Measurements from ENCODE around the gene BRPF1.

Gene BRPF1, protein sequence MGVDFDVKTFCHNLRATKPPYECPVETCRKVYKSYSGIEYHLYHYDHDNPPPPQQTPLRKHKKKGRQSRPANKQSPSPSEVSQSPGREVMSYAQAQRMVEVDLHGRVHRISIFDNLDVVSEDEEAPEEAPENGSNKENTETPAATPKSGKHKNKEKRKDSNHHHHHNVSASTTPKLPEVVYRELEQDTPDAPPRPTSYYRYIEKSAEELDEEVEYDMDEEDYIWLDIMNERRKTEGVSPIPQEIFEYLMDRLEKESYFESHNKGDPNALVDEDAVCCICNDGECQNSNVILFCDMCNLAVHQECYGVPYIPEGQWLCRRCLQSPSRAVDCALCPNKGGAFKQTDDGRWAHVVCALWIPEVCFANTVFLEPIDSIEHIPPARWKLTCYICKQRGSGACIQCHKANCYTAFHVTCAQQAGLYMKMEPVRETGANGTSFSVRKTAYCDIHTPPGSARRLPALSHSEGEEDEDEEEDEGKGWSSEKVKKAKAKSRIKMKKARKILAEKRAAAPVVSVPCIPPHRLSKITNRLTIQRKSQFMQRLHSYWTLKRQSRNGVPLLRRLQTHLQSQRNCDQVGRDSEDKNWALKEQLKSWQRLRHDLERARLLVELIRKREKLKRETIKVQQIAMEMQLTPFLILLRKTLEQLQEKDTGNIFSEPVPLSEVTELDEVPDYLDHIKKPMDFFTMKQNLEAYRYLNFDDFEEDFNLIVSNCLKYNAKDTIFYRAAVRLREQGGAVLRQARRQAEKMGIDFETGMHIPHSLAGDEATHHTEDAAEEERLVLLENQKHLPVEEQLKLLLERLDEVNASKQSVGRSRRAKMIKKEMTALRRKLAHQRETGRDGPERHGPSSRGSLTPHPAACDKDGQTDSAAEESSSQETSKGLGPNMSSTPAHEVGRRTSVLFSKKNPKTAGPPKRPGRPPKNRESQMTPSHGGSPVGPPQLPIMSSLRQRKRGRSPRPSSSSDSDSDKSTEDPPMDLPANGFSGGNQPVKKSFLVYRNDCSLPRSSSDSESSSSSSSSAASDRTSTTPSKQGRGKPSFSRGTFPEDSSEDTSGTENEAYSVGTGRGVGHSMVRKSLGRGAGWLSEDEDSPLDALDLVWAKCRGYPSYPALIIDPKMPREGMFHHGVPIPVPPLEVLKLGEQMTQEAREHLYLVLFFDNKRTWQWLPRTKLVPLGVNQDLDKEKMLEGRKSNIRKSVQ (N-terminal part only)

DNA sequence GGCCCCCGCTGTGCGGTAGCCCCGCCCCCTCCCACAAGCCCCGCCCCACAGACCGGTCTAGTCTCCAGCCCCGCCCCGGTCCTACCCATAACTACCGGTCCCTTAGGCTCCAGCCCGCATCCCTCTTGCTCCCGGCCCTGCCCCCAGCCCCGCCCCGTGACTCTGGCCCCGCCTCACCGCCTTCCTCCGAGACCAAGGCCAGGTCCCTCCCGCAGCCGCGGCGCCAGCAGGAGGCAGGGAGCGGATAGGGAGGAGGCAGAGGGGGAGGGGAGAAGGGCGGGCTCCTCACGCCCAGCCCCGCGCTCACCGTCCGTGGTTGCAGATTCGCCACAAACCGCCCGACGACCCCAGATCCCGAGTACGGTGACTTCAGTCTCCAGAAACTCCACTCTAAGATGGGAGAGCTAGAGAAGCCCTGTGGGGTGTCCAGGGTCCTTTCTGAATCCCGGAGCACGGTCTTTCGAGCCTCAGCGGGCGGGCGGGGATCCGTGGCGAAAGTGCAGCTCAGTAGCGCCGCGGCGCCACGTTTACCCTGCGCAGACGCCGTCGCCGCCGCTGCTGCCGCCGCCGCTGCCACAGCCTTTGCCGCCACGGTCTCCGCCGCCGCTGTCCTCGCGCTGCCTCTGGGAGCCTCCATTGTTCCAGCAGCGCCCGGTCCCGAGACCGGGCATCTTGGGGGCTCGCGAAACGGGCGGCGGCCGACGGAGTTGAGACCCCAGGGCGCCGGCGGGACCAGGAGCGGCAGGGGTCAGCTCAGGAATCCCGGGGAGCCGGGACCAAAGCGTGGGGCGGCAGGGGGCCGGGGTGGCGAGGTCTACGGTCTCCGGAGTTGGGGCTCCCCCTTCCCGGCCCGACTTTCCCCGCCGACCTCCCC is at the start of gene BRPF1:
Gene BRPF1 (plus strand): TSS at position 530 of the 874 bp plus-strand sequence. CDS start 2,406 bp downstream, outside the sequence.
- TF ChIP-seq, protein P1, sequence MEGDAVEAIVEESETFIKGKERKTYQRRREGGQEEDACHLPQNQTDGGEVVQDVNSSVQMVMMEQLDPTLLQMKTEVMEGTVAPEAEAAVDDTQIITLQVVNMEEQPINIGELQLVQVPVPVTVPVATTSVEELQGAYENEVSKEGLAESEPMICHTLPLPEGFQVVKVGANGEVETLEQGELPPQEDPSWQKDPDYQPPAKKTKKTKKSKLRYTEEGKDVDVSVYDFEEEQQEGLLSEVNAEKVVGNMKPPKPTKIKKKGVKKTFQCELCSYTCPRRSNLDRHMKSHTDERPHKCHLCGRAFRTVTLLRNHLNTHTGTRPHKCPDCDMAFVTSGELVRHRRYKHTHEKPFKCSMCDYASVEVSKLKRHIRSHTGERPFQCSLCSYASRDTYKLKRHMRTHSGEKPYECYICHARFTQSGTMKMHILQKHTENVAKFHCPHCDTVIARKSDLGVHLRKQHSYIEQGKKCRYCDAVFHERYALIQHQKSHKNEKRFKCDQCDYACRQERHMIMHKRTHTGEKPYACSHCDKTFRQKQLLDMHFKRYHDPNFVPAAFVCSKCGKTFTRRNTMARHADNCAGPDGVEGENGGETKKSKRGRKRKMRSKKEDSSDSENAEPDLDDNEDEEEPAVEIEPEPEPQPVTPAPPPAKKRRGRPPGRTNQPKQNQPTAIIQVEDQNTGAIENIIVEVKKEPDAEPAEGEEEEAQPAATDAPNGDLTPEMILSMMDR (IDR thresholded peaks at IDR 0.05): no peak

DNA sequence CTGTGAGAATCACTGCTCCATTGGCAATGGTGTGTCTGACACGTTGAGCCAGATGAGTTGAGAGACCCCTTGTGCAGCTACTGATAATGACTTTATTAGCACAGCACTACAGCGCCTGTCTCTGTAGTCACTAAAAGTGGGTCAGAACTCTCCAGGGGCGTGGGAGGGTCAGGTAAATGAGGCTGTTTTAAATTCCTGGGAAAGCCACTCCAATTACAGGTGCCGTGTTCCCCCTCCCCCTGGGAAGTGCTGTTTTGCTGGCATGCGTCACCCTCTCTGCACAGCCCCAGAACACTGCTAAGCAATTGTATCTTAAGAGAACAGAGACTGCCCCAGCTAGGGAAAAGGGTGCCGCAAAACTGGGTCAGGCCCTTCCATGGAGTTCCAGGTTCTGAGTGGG is 49.4 kb upstream of the BRPF1 start:
- TF ChIP-seq, protein P1 (IDR thresholded peaks at IDR 0.05): no peak

DNA sequence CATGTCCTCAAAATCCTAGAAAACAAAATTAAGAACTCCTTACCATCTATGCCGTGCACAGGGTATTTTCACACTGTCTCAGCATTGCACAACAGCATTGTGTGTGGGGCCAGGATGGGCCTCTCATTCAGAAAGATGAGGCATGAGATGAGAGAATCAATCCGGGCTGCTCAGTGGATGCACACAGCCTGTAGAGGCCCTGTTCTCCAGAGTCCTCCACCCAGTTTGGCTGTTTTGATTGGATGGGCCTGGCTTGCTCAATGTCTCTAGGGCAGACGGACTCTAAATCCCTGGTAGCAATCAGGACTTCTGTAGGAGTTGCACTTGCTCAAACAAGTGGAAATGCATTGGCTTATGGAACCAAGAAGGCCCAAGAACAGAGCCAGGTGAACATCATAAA is 48.1 kb upstream of the BRPF1 start:
- TF ChIP-seq, protein P1 (IDR thresholded peaks at IDR 0.05): no peak

DNA sequence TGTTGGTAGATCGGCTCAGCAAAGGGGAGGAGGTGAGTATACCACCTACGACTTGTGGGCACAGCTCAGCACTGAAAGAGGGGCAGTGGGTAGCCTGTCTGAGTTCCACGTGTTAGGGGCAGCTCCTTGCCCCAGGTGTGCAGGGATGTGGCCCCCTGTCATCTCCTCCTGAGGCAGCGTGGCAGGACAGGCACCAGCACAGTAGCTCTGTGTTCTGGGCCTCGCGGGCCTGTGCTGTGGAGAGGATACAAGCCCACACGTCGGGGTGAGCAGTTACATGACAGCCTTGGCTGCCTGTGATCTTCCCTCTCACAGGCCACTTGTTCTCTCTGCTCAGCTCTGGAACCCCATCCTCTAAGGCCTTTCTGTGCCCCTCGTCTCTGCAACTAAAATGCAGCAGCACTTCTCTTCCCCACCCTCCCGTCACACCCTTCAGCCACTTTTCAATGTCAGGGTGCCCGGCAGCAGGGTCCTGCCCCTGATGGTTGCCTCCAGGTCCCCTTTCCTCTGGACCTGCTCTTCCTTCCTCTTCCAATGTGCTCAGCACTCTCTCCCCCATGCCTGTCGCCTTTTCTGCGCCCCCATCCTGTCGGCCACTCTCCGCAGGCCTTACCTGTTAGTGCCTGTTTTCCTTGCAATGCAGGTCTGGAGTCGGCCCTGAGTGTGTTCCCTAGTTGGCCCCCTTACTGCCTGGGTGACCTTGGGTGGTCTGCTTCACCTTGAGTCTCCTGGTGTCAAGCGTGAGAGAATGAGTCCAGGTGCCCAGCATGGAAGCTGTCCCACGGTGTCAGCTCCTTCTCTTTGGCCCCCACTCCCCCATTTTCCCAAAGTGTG is 46.1 kb upstream of the BRPF1 start:
- TF ChIP-seq, protein P1 (IDR thresholded peaks at IDR 0.05): no peak

DNA sequence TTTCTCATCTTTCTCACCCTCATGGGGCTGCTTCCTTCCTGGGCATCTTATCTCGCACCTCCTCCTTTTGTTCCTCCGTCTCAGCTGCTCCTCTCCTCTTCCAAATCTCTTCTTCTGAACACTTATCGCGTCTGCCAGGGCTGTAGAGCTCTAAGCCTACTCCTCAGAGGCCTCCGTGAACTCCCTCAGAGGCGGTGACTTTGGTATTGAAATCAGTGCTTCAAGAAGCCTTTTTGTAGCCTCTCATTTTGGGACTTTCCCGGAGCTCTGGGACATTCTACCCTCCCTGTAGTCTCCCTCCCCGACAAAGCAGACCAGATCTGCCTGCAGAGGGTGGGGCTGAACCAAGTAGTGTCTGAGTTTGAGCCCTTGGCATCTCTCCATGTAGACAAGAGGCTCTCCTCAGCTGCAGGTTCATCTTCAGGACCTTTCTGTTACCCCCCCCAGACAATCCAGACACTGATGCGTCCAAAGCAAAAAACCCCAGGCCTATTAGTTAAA is 45.4 kb upstream of the BRPF1 start:
- TF ChIP-seq, protein P1 (IDR thresholded peaks at IDR 0.05): no peak

DNA sequence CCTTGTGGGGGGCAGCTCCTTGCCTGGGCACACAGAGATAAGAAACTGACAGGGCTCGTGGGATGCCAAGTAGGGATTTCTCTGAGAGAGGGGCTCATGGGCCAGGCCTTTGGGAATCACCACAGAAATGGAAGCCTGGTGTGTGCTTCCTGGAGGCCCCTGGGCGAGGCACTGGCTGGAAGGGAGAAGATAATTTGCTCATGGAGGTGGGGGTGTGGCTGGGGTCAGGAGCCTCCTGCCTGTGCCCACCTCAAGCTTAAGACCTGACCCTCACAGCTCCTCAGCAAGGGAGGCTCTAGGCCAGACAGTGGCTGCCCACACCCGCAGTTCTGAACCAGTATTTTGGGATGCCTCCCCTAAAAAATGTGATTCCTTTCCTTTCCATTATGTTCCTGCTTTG is 44.8 kb upstream of the BRPF1 start:
- TF ChIP-seq, protein P1 (IDR thresholded peaks at IDR 0.05): no peak

Measured in LNCAP (cell line).